GM21825 (cell line): ENCODE results near the gene SMYD4.
"Not testable (repeated sequence)": the region's sequence is repeated elsewhere in the genome, so short reads cannot be mapped to it uniquely, and the experiment has no call there.

Experiments
- ATAC-seq: cut with Tn5 transposase; IDR thresholded peaks from one replicate; pipeline ENCODE4 v1.9.1; 2021; ENCODE audit warnings: mild to moderate bottlenecking, moderate library complexity; ENCODE audit not compliant: unreplicated experiment

SMYD4 gene

GRCh38 chr17:1786708-1787107 lies 43.0 kb downstream of the SMYD4 start:
- no peak for ATAC-seq

GRCh38 chr17:1785930-1786329 lies 43.8 kb downstream of the SMYD4 start:
- ATAC-seq = no peak

- ATAC-seq = no peak
These were observed 45.7 kb downstream of the SMYD4 start for GRCh38 chr17:1783834-1784611.

- no peak for ATAC-seq
These were observed 46.4 kb downstream of the SMYD4 start for GRCh38 chr17:1783271-1783670.

GRCh38 chr17:1782171-1782567 lies 47.5 kb downstream of the SMYD4 start:
- no peak for ATAC-seq

- no peak for ATAC-seq
These were observed 50.1 kb downstream of the SMYD4 start for GRCh38 chr17:1779571-1780131.

GRCh38 chr17:1776857-1777256 lies 52.8 kb downstream of the SMYD4 start:
- ATAC-seq = no peak

- no peak for ATAC-seq
These were observed 53.4 kb downstream of the SMYD4 start for GRCh38 chr17:1776328-1776727.

- no peak for ATAC-seq
These were observed 55.1 kb downstream of the SMYD4 start for GRCh38 chr17:1774390-1775176.

GRCh38 chr17:1773696-1774181 lies 56.0 kb downstream of the SMYD4 start:
- ATAC-seq = no peak

- ATAC-seq = not testable (repeated sequence)
These were observed 56.6 kb downstream of the SMYD4 start for GRCh38 chr17:1773000-1773695.

GRCh38 chr17:1769822-1770477 lies 59.8 kb downstream of the SMYD4 start:
- ATAC-seq = no peak

- ATAC-seq = no peak
These were observed 62.3 kb downstream of the SMYD4 start for GRCh38 chr17:1767358-1767757.

- no peak for ATAC-seq
These were observed 63.1 kb downstream of the SMYD4 start for GRCh38 chr17:1766382-1767135.

GRCh38 chr17:1765576-1765975 lies 64.1 kb downstream of the SMYD4 start:
- no peak for ATAC-seq

GRCh38 chr17:1764705-1765104 lies 65.0 kb downstream of the SMYD4 start:
- ATAC-seq = not testable (repeated sequence)

- ATAC-seq = peak; percentile 67
These were observed 65.4 kb downstream of the SMYD4 start for GRCh38 chr17:1764284-1764683.

- ATAC-seq = no peak
These were observed 66.5 kb downstream of the SMYD4 start for GRCh38 chr17:1762901-1763898.
